Activated CD4-positive, alpha-beta memory T cell treated with anti-CD3 and anti-CD28 coated beads for 36 hours (primary cell): ENCODE results near the gene CDKAL1. TPM values are rescaled to one million over a fixed set of nuclear protein-coding genes. Genes with fewer than 3 reads are reported as not detected.
"Not testable (repeated sequence)": the region's sequence is repeated elsewhere in the genome, so short reads cannot be mapped to it uniquely, and the experiment has no call there.

Experiments used
- CTCF ChIA-PET: fragments of 350-600 bp; sonication (Branson Sonifier 250); formaldehyde crosslinking; loops from one replicate; lab custom pipeline; 2021; ENCODE audit warnings: antibody characterized with exemption, inconsistent platforms; lab: Charles Lee
- POLR2A ChIA-PET: fragments of 350-600 bp; sonication (Branson Sonifier 250); formaldehyde crosslinking; loops from one replicate; lab custom pipeline; 2021; ENCODE audit warnings: antibody characterized with exemption; lab: Charles Lee
- DNase-seq: peaks from one replicate; pipeline ENCODE4 v3.0.0-alpha.2; 2020
- H3K27ac Mint-ChIP-seq: one replicate; pipeline ENCODE4 v1.8.0; 2021; ENCODE audit warnings: mixed read lengths
- H3K27me3 Mint-ChIP-seq: one replicate; pipeline ENCODE4 v1.8.0; 2021; ENCODE audit warnings: mixed read lengths
- H3K36me3 Mint-ChIP-seq: one replicate; pipeline ENCODE4 v1.8.0; 2021; ENCODE audit warnings: mixed read lengths
- H3K4me1 Mint-ChIP-seq: one replicate; pipeline ENCODE4 v1.8.0; 2021; ENCODE audit warnings: low read depth, mixed read lengths
- H3K4me3 Mint-ChIP-seq: one replicate; pipeline ENCODE4 v1.8.0; 2021; ENCODE audit warnings: mild to moderate bottlenecking, mixed read lengths
- H3K9me3 Mint-ChIP-seq: one replicate; pipeline ENCODE4 v1.8.0; 2021; ENCODE audit warnings: mixed read lengths
- intact Hi-C: fragments of 100-400 bp; cut with micrococcal nuclease; formaldehyde crosslinking; loops from one replicate; pipeline ENCODE4 v1.15.1; 2023
- total RNA-seq, 2 experiments: library from RNA; stranded (reverse); gene quantifications; one replicate each; pipeline ENCODE4 v1.2.3, GENCODE V29; 2021

CDKAL1 gene
- total RNA-seq, 2 experiments from 2014 or later = 23.1 to 23.2 TPM

- DNase-seq = no peak
- H3K27ac Mint-ChIP-seq = no peak overlapping the region
- no peaks in the 10 kb centered on the region for H3K9me3 Mint-ChIP-seq
- no peaks in the 10 kb centered on the region for H3K27me3 Mint-ChIP-seq
- ChIA-PET POLR2A (no interaction called here), CTCF (no interaction called here)
- no peak overlapping the region for H3K4me3 Mint-ChIP-seq
- peaks cover 22% of the 10 kb centered on the region for H3K4me1 Mint-ChIP-seq
- H3K36me3 Mint-ChIP-seq = peaks cover 5% of the 10 kb centered on the region
- intact Hi-C loops = no loop called here
Measured at GRCh38 chr6:20629509-20629908, 95.3 kb downstream of the CDKAL1 start.

- Mint-ChIP-seq H3K4me1 (peaks cover 22% of the 10 kb centered on the region), H3K4me3 (no peak overlapping the region), H3K27ac (no peak overlapping the region), H3K36me3 (peaks cover 5% of the 10 kb centered on the region), H3K27me3 (no peaks in the 10 kb centered on the region), H3K9me3 (no peaks in the 10 kb centered on the region)
- ChIA-PET CTCF (no interaction called here), POLR2A (no interaction called here)
- intact Hi-C loops = no loop called here
- no peak for DNase-seq
Measured at GRCh38 chr6:20630136-20630535, 95.9 kb downstream of the CDKAL1 start.

GRCh38 chr6:20630617-20631548 lies 96.6 kb downstream of the CDKAL1 start:
- intact Hi-C loops = loop anchor here (1.0 kb wide), 1 partner anchor 32 kb away; no protein-coding TSS in a partner anchor
- peak; percentile 33 for DNase-seq
- Mint-ChIP-seq H3K27me3 (no peaks in the 10 kb centered on the region), H3K4me3 (no peak overlapping the region), H3K36me3 (peaks cover 5% of the 10 kb centered on the region), H3K27ac (no peak overlapping the region), H3K9me3 (no peaks in the 10 kb centered on the region), H3K4me1 (peaks cover 22% of the 10 kb centered on the region)
- ChIA-PET CTCF (no interaction called here), POLR2A (interaction anchor here (0.5 kb wide), 1 partner anchor 18 kb away, joined by 5 read pairs; no protein-coding TSS in a partner anchor)

- ChIA-PET POLR2A (no interaction called here), CTCF (no interaction called here)
- Mint-ChIP-seq H3K4me3 (no peak overlapping the region), H3K27ac (no peak overlapping the region), H3K4me1 (peaks cover 22% of the 10 kb centered on the region), H3K27me3 (no peaks in the 10 kb centered on the region), H3K9me3 (no peaks in the 10 kb centered on the region), H3K36me3 (peaks cover 7% of the 10 kb centered on the region)
- DNase-seq = no peak
- intact Hi-C loops = loop anchor here (1.0 kb wide), 1 partner anchor 32 kb away; no protein-coding TSS in a partner anchor
Measured at GRCh38 chr6:20631549-20631924, 97.3 kb downstream of the CDKAL1 start.

GRCh38 chr6:20632696-20633095 lies 98.4 kb downstream of the CDKAL1 start:
- no peak for DNase-seq
- ChIA-PET POLR2A (interaction anchor here (0.6 kb wide), 1 partner anchor 82 kb away, joined by 4 read pairs; no protein-coding TSS in a partner anchor), CTCF (no interaction called here)
- Mint-ChIP-seq H3K9me3 (no peaks in the 10 kb centered on the region), H3K4me1 (peaks cover 22% of the 10 kb centered on the region), H3K27me3 (no peaks in the 10 kb centered on the region), H3K27ac (no peak overlapping the region), H3K36me3 (peaks cover 7% of the 10 kb centered on the region), H3K4me3 (no peak overlapping the region)
- intact Hi-C loops = no loop called here

GRCh38 chr6:20633566-20634340 lies 99.5 kb downstream of the CDKAL1 start:
- POLR2A ChIA-PET = no interaction called here
- H3K36me3 Mint-ChIP-seq = peaks cover 8% of the 10 kb centered on the region
- CTCF ChIA-PET = no interaction called here
- no peaks in the 10 kb centered on the region for H3K27me3 Mint-ChIP-seq
- no peaks in the 10 kb centered on the region for H3K9me3 Mint-ChIP-seq
- no peak for DNase-seq
- no peak overlapping the region for H3K4me3 Mint-ChIP-seq
- intact Hi-C loops = no loop called here
- H3K27ac Mint-ChIP-seq = no peak overlapping the region
- H3K4me1 Mint-ChIP-seq = peaks cover 22% of the 10 kb centered on the region

- Mint-ChIP-seq H3K27me3 (no peaks in the 10 kb centered on the region), H3K9me3 (no peaks in the 10 kb centered on the region), H3K4me1 (no peaks in the 10 kb centered on the region), H3K36me3 (peaks cover 20% of the 10 kb centered on the region), H3K27ac (no peak overlapping the region), H3K4me3 (no peak overlapping the region)
- ChIA-PET CTCF (no interaction called here), POLR2A (no interaction called here)
- intact Hi-C loops = no loop called here
- DNase-seq = no peak
Measured at GRCh38 chr6:20639161-20639560, 104.9 kb downstream of the CDKAL1 start.

GRCh38 chr6:20640181-20640580 lies 105.9 kb downstream of the CDKAL1 start:
- intact Hi-C loops = no loop called here
- no peak overlapping the region for H3K4me3 Mint-ChIP-seq
- H3K4me1 Mint-ChIP-seq = peaks cover 3% of the 10 kb centered on the region
- H3K36me3 Mint-ChIP-seq = peaks cover 17% of the 10 kb centered on the region
- no peak for DNase-seq
- no peaks in the 10 kb centered on the region for H3K27me3 Mint-ChIP-seq
- H3K9me3 Mint-ChIP-seq = no peaks in the 10 kb centered on the region
- POLR2A ChIA-PET = no interaction called here
- CTCF ChIA-PET = no interaction called here
- H3K27ac Mint-ChIP-seq = no peak overlapping the region

GRCh38 chr6:20642441-20642840 lies 108.2 kb downstream of the CDKAL1 start:
- no peak for DNase-seq
- H3K36me3 Mint-ChIP-seq = peaks cover 18% of the 10 kb centered on the region
- no peaks in the 10 kb centered on the region for H3K27me3 Mint-ChIP-seq
- intact Hi-C loops = no loop called here
- H3K4me1 Mint-ChIP-seq = peaks cover 8% of the 10 kb centered on the region
- no peak overlapping the region for H3K27ac Mint-ChIP-seq
- no peak overlapping the region for H3K4me3 Mint-ChIP-seq
- ChIA-PET POLR2A (no interaction called here), CTCF (no interaction called here)
- no peaks in the 10 kb centered on the region for H3K9me3 Mint-ChIP-seq

GRCh38 chr6:20644667-20645370 lies 110.6 kb downstream of the CDKAL1 start:
- intact Hi-C loops = no loop called here
- POLR2A ChIA-PET = no interaction called here
- CTCF ChIA-PET = no interaction called here
- no peaks in the 10 kb centered on the region for H3K9me3 Mint-ChIP-seq
- H3K27ac Mint-ChIP-seq = no peak overlapping the region
- peak; percentile 18 for DNase-seq
- H3K4me1 Mint-ChIP-seq = peaks cover 11% of the 10 kb centered on the region
- peaks cover 21% of the 10 kb centered on the region for H3K36me3 Mint-ChIP-seq
- no peak overlapping the region for H3K4me3 Mint-ChIP-seq
- H3K27me3 Mint-ChIP-seq = no peaks in the 10 kb centered on the region

- H3K4me1 Mint-ChIP-seq = peaks cover 11% of the 10 kb centered on the region
- H3K27ac Mint-ChIP-seq, intact Hi-C loops, H3K27me3 Mint-ChIP-seq, H3K4me3 Mint-ChIP-seq, H3K9me3 Mint-ChIP-seq, POLR2A ChIA-PET, DNase-seq: not testable (repeated sequence)
- H3K36me3 Mint-ChIP-seq = peaks cover 27% of the 10 kb centered on the region
- CTCF ChIA-PET = interaction anchor here (0.9 kb wide), 1 partner anchor 23 kb away, joined by 5 read pairs; no protein-coding TSS in a partner anchor
Measured at GRCh38 chr6:20645572-20645971, 111.3 kb downstream of the CDKAL1 start.

GRCh38 chr6:20647585-20647984 lies 113.3 kb downstream of the CDKAL1 start:
- H3K36me3 Mint-ChIP-seq = peaks cover 25% of the 10 kb centered on the region
- H3K9me3 Mint-ChIP-seq = no peaks in the 10 kb centered on the region
- CTCF ChIA-PET = no interaction called here
- H3K27me3 Mint-ChIP-seq = no peaks in the 10 kb centered on the region
- intact Hi-C loops = no loop called here
- H3K27ac Mint-ChIP-seq = no peak overlapping the region
- H3K4me3 Mint-ChIP-seq = no peak overlapping the region
- DNase-seq = no peak
- POLR2A ChIA-PET = no interaction called here
- H3K4me1 Mint-ChIP-seq = peaks cover 18% of the 10 kb centered on the region
